Measurements from ENCODE around the gene GET3.
"Not testable (repeated sequence)": the region's sequence is repeated elsewhere in the genome, so short reads cannot be mapped to it uniquely, and the experiment has no call there.

Gene GET3

GRCh38 chr19:12736995-12737834 is at the start of gene GET3:
Gene GET3, plus strand, starts transcription at chr19:12737497. Its CDS starts 9 bp downstream, at chr19:12737506.
- DNase-seq (ENCODE audit: low spot score) = peak; percentile 89

- no peak for DNase-seq (ENCODE audit: low spot score)
These were observed 48.3 kb upstream of the GET3 start for GRCh38 chr19:12689012-12689411.

- DNase-seq (ENCODE audit: low spot score) = no peak
These were observed 47.6 kb upstream of the GET3 start for GRCh38 chr19:12689581-12690216.

- DNase-seq (ENCODE audit: low spot score) = no peak
These were observed 44.3 kb upstream of the GET3 start for GRCh38 chr19:12692960-12693359.

- no peak for DNase-seq (ENCODE audit: low spot score)
These were observed 42.7 kb upstream of the GET3 start for GRCh38 chr19:12694641-12695040.

GRCh38 chr19:12695096-12695495 is 42.2 kb upstream of the GET3 start:
- no peak for DNase-seq (ENCODE audit: low spot score)

- DNase-seq (ENCODE audit: low spot score) = no peak
These were observed 41.8 kb upstream of the GET3 start for GRCh38 chr19:12695514-12695913.

- no peak for DNase-seq (ENCODE audit: low spot score)
These were observed 41.3 kb upstream of the GET3 start for GRCh38 chr19:12695997-12696365.

GRCh38 chr19:12696366-12697335 is 40.6 kb upstream of the GET3 start, which contains the start of gene FBXW9:
Gene FBXW9, minus strand, starts transcription at chr19:12696631. Its CDS starts 50 bp downstream, at chr19:12696581.
- peak; percentile 98 for DNase-seq (ENCODE audit: low spot score)

- not testable (repeated sequence) for DNase-seq (ENCODE audit: low spot score)
These were observed 39.9 kb upstream of the GET3 start for GRCh38 chr19:12697425-12697824.

GRCh38 chr19:12698138-12698537 is 39.2 kb upstream of the GET3 start:
- no peak for DNase-seq (ENCODE audit: low spot score)

GRCh38 chr19:12701596-12702282 is 35.6 kb upstream of the GET3 start:
- DNase-seq (ENCODE audit: low spot score) = no peak

- DNase-seq (ENCODE audit: low spot score) = no peak
These were observed 34.3 kb upstream of the GET3 start for GRCh38 chr19:12703046-12703445.

- DNase-seq (ENCODE audit: low spot score) = no peak
These were observed 32.1 kb upstream of the GET3 start for GRCh38 chr19:12705169-12705568.

GRCh38 chr19:12705654-12706331 is 31.5 kb upstream of the GET3 start:
- no peak for DNase-seq (ENCODE audit: low spot score)

- DNase-seq (ENCODE audit: low spot score) = no peak
These were observed 31.0 kb upstream of the GET3 start for GRCh38 chr19:12706332-12706718.

GRCh38 chr19:12708641-12709040 is 28.7 kb upstream of the GET3 start:
- DNase-seq (ENCODE audit: low spot score) = no peak

- no peak for DNase-seq (ENCODE audit: low spot score)
These were observed 26.1 kb upstream of the GET3 start for GRCh38 chr19:12711187-12711586.

- not testable (repeated sequence) for DNase-seq (ENCODE audit: low spot score)
These were observed 25.2 kb upstream of the GET3 start for GRCh38 chr19:12712077-12712476.

- DNase-seq (ENCODE audit: low spot score) = not testable (repeated sequence)
These were observed 24.0 kb upstream of the GET3 start for GRCh38 chr19:12713304-12713703.

- no peak for DNase-seq (ENCODE audit: low spot score)
These were observed 22.2 kb upstream of the GET3 start for GRCh38 chr19:12715102-12715501.

All from CD4-positive, alpha-beta T cell treated with Interleukin-2 at 100 ng/mL for 4 hours (primary cell).